Mesenchymal stem cell (in vitro differentiated cells and primary cell): ENCODE data around the gene SORL1.

Experiments used
- DNase-seq: peaks from one replicate; pipeline ENCODE4 v3.0.0-alpha.2; 2013
- H2AFZ ChIP-seq: one replicate; pipeline ENCODE4 v1.6.1; 2013; ENCODE audit warnings: low read depth, mild to moderate bottlenecking, control low read depth, inconsistent platforms, low read length, moderate library complexity
- H2AK5ac ChIP-seq: 2 replicates; pipeline ENCODE4 v1.6.1; 2013; ENCODE audit warnings: low read length, moderate library complexity, mild to moderate bottlenecking, inconsistent platforms; ENCODE audit not compliant: severe bottlenecking
- H2BK120ac ChIP-seq: one replicate; pipeline ENCODE4 v1.6.1; 2013; ENCODE audit warnings: low read depth, mild to moderate bottlenecking, inconsistent platforms, low read length, moderate library complexity
- H2BK12ac ChIP-seq, 2 experiments: one replicate each; pipeline ENCODE4 v1.6.1; 2013; ENCODE audit warnings: inconsistent platforms in 2 of 2, low read length in 2 of 2, mild to moderate bottlenecking in 2 of 2, moderate library complexity in 2 of 2, control low read depth in 1 of 2
- H2BK15ac ChIP-seq: one replicate; pipeline ENCODE4 v1.6.1; 2013; ENCODE audit warnings: mild to moderate bottlenecking, low read depth, inconsistent platforms; ENCODE audit not compliant: poor library complexity, severe bottlenecking
- H2BK5ac ChIP-seq: 2 replicates; pipeline ENCODE4 v1.6.1; 2013; ENCODE audit warnings: low read depth, mild to moderate bottlenecking, low read length, control low read depth, inconsistent platforms; ENCODE audit not compliant: poor library complexity, severe bottlenecking
- H3K14ac ChIP-seq, 2 experiments: one replicate each; pipeline ENCODE4 v1.6.1; 2013; ENCODE audit warnings: inconsistent platforms in 2 of 2, low read length in 2 of 2, control low read depth in 1 of 2, mild to moderate bottlenecking in 1 of 2, moderate library complexity in 1 of 2
- H3K18ac ChIP-seq, 2 experiments: one replicate each; pipeline ENCODE4 v1.6.1; 2013; ENCODE audit warnings: inconsistent platforms in 2 of 2, low read length in 2 of 2, control low read depth in 1 of 2, low read depth in 1 of 2, mild to moderate bottlenecking in 1 of 2
- H3K23ac ChIP-seq, 2 experiments: one replicate each; pipeline ENCODE4 v1.6.1; 2013; ENCODE audit warnings: inconsistent platforms in 2 of 2, low read length in 2 of 2, mild to moderate bottlenecking in 2 of 2, moderate library complexity in 2 of 2, control low read depth in 1 of 2
- H3K27ac ChIP-seq: 2 replicates; pipeline ENCODE4 v1.5.1; 2013; ENCODE audit warnings: mild to moderate bottlenecking, moderate library complexity, low read length, control low read depth, inconsistent platforms; ENCODE audit not compliant: poor library complexity, severe bottlenecking
- H3K27me3 ChIP-seq, 2 experiments: 2 replicates each; pipeline versions ENCODE4 v1.6.1 to v1.7.0; 2013; ENCODE audit warnings: low read length in 2 of 2, mild to moderate bottlenecking in 2 of 2, moderate library complexity in 2 of 2, control low read depth in 1 of 2, inconsistent platforms in 1 of 2; ENCODE audit not compliant: control insufficient read depth in 1 of 2, insufficient read depth in 1 of 2
- H3K36me3 ChIP-seq, 2 experiments: 2 replicates each; pipeline versions ENCODE4 v1.6.1 to v1.7.0; 2013; ENCODE audit warnings: low read length in 2 of 2, control low read depth in 1 of 2, inconsistent platforms in 1 of 2, low read depth in 1 of 2, mild to moderate bottlenecking in 1 of 2; ENCODE audit not compliant: insufficient read depth in 2 of 2, control insufficient read depth in 1 of 2
- H3K4ac ChIP-seq, 2 experiments: one replicate each; pipeline ENCODE4 v1.6.1; 2013; ENCODE audit warnings: inconsistent platforms in 2 of 2, low read length in 2 of 2, mild to moderate bottlenecking in 2 of 2, moderate library complexity in 2 of 2, control low read depth in 1 of 2, low read depth in 1 of 2
- H3K4me1 ChIP-seq: 2 replicates; pipeline ENCODE4 v1.6.1; 2013; ENCODE audit warnings: low read depth, low read length, control low read depth; ENCODE audit not compliant: control insufficient read depth, insufficient read depth
- H3K4me2 ChIP-seq: 2 replicates; pipeline ENCODE4 v1.6.1; 2013; ENCODE audit warnings: low read length, mild to moderate bottlenecking, inconsistent platforms; ENCODE audit not compliant: poor library complexity, severe bottlenecking
- H3K4me3 ChIP-seq, 2 experiments: 2 replicates each; pipeline versions ENCODE4 v1.5.1 to v1.7.0; 2013; ENCODE audit warnings: low read length in 2 of 2, mild to moderate bottlenecking in 2 of 2, control low read depth in 1 of 2, low read depth in 1 of 2; ENCODE audit not compliant: insufficient read depth in 1 of 2
- H3K79me1 ChIP-seq: replicated peaks from 2 replicates; pipeline ENCODE4 v1.6.1; 2013; ENCODE audit warnings: mild to moderate bottlenecking, control low read depth, low read length, inconsistent platforms; ENCODE audit not compliant: poor library complexity, severe bottlenecking
- H3K9ac ChIP-seq: 2 replicates; pipeline ENCODE4 v1.7.0; 2013; ENCODE audit warnings: mild to moderate bottlenecking, low read length, moderate library complexity
- H3K9me3 ChIP-seq: 2 replicates; pipeline ENCODE4 v1.7.0; 2013; ENCODE audit warnings: mild to moderate bottlenecking, low read length; ENCODE audit not compliant: control insufficient read depth
- H4K8ac ChIP-seq: one replicate; pipeline ENCODE4 v1.6.1; 2013; ENCODE audit warnings: inconsistent platforms, mild to moderate bottlenecking, low read length, moderate library complexity
- H4K91ac ChIP-seq: one replicate; pipeline ENCODE4 v1.6.1; 2013; ENCODE audit warnings: mild to moderate bottlenecking, low read length, inconsistent platforms
- WGBS: methylation state at CpG from one replicate; pipeline ENCODE4 v1.1.7; 2013; ENCODE audit warnings: mixed read lengths; 5-methylcytosine and 5-hydroxymethylcytosine counted together

The SORL1 gene

GRCh38 chr11:121555121-121555520 is 103.0 kb downstream of the SORL1 start:
- Histone ChIP-seq H3K4me2 (no peak overlapping the region), H4K91ac (no peak overlapping the region), H2BK120ac (no peak overlapping the region), H3K4ac (no peak overlapping the region), H2BK15ac (no peak overlapping the region), H2BK5ac (no peak overlapping the region), H3K4me3 (no peak overlapping the region), H4K8ac (no peak overlapping the region), H3K23ac (no peak overlapping the region), H3K27ac (no peak overlapping the region), H2AK5ac (no peak overlapping the region), H3K79me1 (no peaks in the 10 kb centered on the region), H3K36me3 (no peaks in the 10 kb centered on the region), H3K9ac (no peak overlapping the region), H3K27me3 (peaks cover 0 to 70% of the 10 kb centered on the region in 2 experiments), H3K14ac (no peak overlapping the region), H3K9me3 (no peaks in the 10 kb centered on the region), H3K18ac (no peak overlapping the region), H2AFZ (no peak overlapping the region), H3K4me1 (no peaks in the 10 kb centered on the region), H2BK12ac (no peak overlapping the region)
- no peak for DNase-seq
- WGBS = 90% methylated on average over 4 of the region's 5 CpGs

GRCh38 chr11:121556937-121557336 is 104.8 kb downstream of the SORL1 start:
- Histone ChIP-seq H3K9ac (no peak overlapping the region), H4K91ac (no peak overlapping the region), H3K14ac (no peak overlapping the region), H3K4me1 (no peaks in the 10 kb centered on the region), H3K27me3 (peaks cover 0 to 81% of the 10 kb centered on the region in 2 experiments), H4K8ac (no peak overlapping the region), H2AFZ (no peak overlapping the region), H3K79me1 (no peaks in the 10 kb centered on the region), H3K4me3 (no peak overlapping the region), H3K4ac (no peak overlapping the region), H3K23ac (no peak overlapping the region), H2BK5ac (no peak overlapping the region), H3K36me3 (no peaks in the 10 kb centered on the region), H2BK12ac (no peak overlapping the region), H3K18ac (no peak overlapping the region), H2BK15ac (no peak overlapping the region), H3K9me3 (no peaks in the 10 kb centered on the region), H3K4me2 (no peak overlapping the region), H2AK5ac (no peak overlapping the region), H3K27ac (no peak overlapping the region), H2BK120ac (no peak overlapping the region)
- WGBS = 96% methylated on average over 4 of the region's 7 CpGs
- DNase-seq = no peak

- H2BK120ac ChIP-seq = no peak overlapping the region
- DNase-seq = peak; percentile 21
- H3K18ac ChIP-seq = no peak overlapping the region
- no peak overlapping the region for H3K27ac ChIP-seq
- no peak overlapping the region for H2AK5ac ChIP-seq
- H3K27me3 ChIP-seq = peaks cover 0 to 81% of the 10 kb centered on the region in 2 experiments
- no peak overlapping the region for H3K9ac ChIP-seq
- no peaks in the 10 kb centered on the region for H3K9me3 ChIP-seq
- no peak overlapping the region for H3K14ac ChIP-seq
- no peaks in the 10 kb centered on the region for H3K36me3 ChIP-seq
- no peak overlapping the region for H2BK12ac ChIP-seq
- no peaks in the 10 kb centered on the region for H3K79me1 ChIP-seq
- H3K4me2 ChIP-seq = no peak overlapping the region
- no peak overlapping the region for H2BK15ac ChIP-seq
- H3K4me1 ChIP-seq = no peaks in the 10 kb centered on the region
- 79% methylated on average over 8 of the region's 8 CpGs for WGBS
- no peak overlapping the region for H2BK5ac ChIP-seq
- H3K4ac ChIP-seq = no peak overlapping the region
- H4K91ac ChIP-seq = no peak overlapping the region
- H3K4me3 ChIP-seq = no peak overlapping the region
- H2AFZ ChIP-seq = no peak overlapping the region
- H4K8ac ChIP-seq = no peak overlapping the region
- no peak overlapping the region for H3K23ac ChIP-seq
Measured at GRCh38 chr11:121557348-121557747, 105.2 kb downstream of the SORL1 start.

DNA sequence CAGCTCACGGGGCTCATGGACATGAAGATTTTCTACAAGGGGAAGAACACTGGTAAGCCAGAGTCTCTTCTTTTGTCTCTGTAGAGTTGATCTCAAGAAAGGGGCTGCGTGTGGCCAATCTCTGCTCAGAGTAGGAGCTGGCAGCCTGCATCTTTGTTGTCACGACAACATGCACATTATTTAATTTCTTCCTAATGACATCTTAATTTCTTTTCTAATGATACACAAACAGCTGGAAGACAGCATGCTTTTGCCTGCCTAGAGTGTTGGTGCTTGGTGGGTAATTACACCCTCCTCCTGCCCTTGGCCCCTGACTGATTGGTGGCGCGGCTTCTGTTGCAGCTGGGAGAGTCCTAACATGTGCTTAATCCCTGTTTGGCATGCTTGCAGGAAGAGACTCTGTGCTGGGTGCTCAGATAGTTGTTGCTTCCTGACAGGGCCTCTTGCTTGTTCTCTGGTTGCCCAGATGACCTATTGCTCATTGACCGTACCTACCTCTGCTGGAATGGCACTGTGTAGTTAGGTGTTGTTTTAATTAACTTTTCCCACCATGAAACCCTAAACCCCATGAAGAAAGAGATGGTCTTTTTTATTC is 107.6 kb downstream of the SORL1 start:
- H3K4me1 ChIP-seq = no peaks in the 10 kb centered on the region
- H2BK15ac ChIP-seq = no peak overlapping the region
- H3K23ac ChIP-seq = no peak overlapping the region
- no peak overlapping the region for H2BK12ac ChIP-seq
- DNase-seq = no peak
- H3K14ac ChIP-seq = no peak overlapping the region
- no peak overlapping the region for H3K18ac ChIP-seq
- H4K8ac ChIP-seq = no peak overlapping the region
- no peak overlapping the region for H2AK5ac ChIP-seq
- H4K91ac ChIP-seq = no peak overlapping the region
- no peak overlapping the region for H2BK120ac ChIP-seq
- H3K4me3 ChIP-seq = no peak overlapping the region
- no peaks in the 10 kb centered on the region for H3K36me3 ChIP-seq
- no peak overlapping the region for H3K27ac ChIP-seq
- WGBS = over 99% methylated on average over 4 of the region's 6 CpGs
- no peak overlapping the region for H2BK5ac ChIP-seq
- no peak overlapping the region for H3K4me2 ChIP-seq
- H2AFZ ChIP-seq = no peak overlapping the region
- H3K9ac ChIP-seq = no peak overlapping the region
- no peaks in the 10 kb centered on the region for H3K9me3 ChIP-seq
- no peaks in the 10 kb centered on the region for H3K79me1 ChIP-seq
- H3K4ac ChIP-seq = no peak overlapping the region
- H3K27me3 ChIP-seq = peaks cover 0 to 78% of the 10 kb centered on the region in 2 experiments
